ENCODE data around the gene TLCD1.

TLCD1 gene

DNA sequence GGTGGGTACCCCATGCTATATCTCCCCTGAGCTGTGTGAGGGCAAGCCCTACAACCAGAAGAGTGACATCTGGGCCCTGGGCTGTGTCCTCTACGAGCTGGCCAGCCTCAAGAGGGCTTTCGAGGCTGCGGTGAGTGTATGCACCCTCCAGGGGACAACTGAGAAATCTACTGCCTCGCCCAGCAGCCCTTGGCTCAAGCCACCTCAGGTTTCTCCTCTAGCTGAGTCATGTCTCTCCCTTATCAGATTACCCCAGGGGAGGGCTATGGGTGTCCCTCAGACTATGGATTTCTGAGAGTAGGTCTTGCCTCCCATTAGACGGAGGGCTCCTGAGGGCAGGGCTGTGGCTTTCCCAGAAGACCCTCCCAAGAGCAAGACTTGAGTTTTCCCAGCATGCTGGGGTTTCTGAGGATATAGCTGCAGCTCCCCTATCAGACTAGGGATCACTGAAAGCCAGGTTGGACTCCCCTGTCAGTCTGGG lies 9.2 kb upstream of the TLCD1 start:
- TF ChIP-seq, protein P1, sequence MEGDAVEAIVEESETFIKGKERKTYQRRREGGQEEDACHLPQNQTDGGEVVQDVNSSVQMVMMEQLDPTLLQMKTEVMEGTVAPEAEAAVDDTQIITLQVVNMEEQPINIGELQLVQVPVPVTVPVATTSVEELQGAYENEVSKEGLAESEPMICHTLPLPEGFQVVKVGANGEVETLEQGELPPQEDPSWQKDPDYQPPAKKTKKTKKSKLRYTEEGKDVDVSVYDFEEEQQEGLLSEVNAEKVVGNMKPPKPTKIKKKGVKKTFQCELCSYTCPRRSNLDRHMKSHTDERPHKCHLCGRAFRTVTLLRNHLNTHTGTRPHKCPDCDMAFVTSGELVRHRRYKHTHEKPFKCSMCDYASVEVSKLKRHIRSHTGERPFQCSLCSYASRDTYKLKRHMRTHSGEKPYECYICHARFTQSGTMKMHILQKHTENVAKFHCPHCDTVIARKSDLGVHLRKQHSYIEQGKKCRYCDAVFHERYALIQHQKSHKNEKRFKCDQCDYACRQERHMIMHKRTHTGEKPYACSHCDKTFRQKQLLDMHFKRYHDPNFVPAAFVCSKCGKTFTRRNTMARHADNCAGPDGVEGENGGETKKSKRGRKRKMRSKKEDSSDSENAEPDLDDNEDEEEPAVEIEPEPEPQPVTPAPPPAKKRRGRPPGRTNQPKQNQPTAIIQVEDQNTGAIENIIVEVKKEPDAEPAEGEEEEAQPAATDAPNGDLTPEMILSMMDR (IDR thresholded peaks at IDR 0.05; ENCODE audit: control insufficient read depth, extremely low read depth, insufficient read depth): no peak

GRCh38 chr17:28734712-28735241 lies 8.7 kb upstream of the TLCD1 start:
- TF ChIP-seq, protein P1 (IDR thresholded peaks at IDR 0.05; ENCODE audit: control insufficient read depth, extremely low read depth, insufficient read depth): no peak
- no peak overlapping the region for H3K4me3 ChIP-seq (ENCODE audit: low read depth, low read length)
- DNase-seq (ENCODE audit: low read depth): no peak

More for the DNA sequence above, 9.2 kb upstream of the TLCD1 start:
- no peak for DNase-seq (ENCODE audit: low read depth)
- no peak overlapping the region for H3K4me3 ChIP-seq (ENCODE audit: low read depth, low read length)

- no peak for DNase-seq (ENCODE audit: low read depth)
- no peak overlapping the region for H3K4me3 ChIP-seq (ENCODE audit: low read depth, low read length)
- TF ChIP-seq, protein P1 (IDR thresholded peaks at IDR 0.05; ENCODE audit: control insufficient read depth, extremely low read depth, insufficient read depth): no peak
Measured at GRCh38 chr17:28733346-28733745, 7.3 kb upstream of the TLCD1 start.

GRCh38 chr17:28729950-28730330 lies 3.9 kb upstream of the TLCD1 start:
- DNase-seq (ENCODE audit: low read depth): no peak
- TF ChIP-seq, protein P1 (IDR thresholded peaks at IDR 0.05; ENCODE audit: control insufficient read depth, extremely low read depth, insufficient read depth): no peak
- H3K4me3 ChIP-seq (ENCODE audit: low read depth, low read length): no peak overlapping the region

GRCh38 chr17:28728364-28729200 lies 2.5 kb upstream of the TLCD1 start, which contains the start of gene NEK8:
Gene NEK8, plus strand, starts transcription at chr17:28728788. Its CDS starts 26 bp downstream, at chr17:28728814.
- TF ChIP-seq, protein P1 (IDR thresholded peaks at IDR 0.05; ENCODE audit: control insufficient read depth, extremely low read depth, insufficient read depth): no peak
- peak; percentile 99 for DNase-seq (ENCODE audit: low read depth)
- H3K4me3 ChIP-seq (ENCODE audit: low read depth, low read length): peak within 1 kb of the TSS; percentile 54

- peak; percentile 79 for DNase-seq (ENCODE audit: low read depth)
- peak overlapping the region; percentile 81 for H3K4me3 ChIP-seq (ENCODE audit: low read depth, low read length)
- TF ChIP-seq, protein P1 (IDR thresholded peaks at IDR 0.05; ENCODE audit: control insufficient read depth, extremely low read depth, insufficient read depth): peak; percentile 100
Measured at GRCh38 chr17:28726627-28727491, 826 bp upstream of the TLCD1 start.
